DMS153 treated with DMSO at 0.1 percent for 48 hours (cell line): Measurements from ENCODE around the gene TMEM150B.

Experiments used
- DNase-seq: peaks from one replicate; lab custom pipeline; 2025; ENCODE audit not compliant: unreplicated experiment; lab: John Stamatoyannopoulos, UW

Gene TMEM150B, protein sequence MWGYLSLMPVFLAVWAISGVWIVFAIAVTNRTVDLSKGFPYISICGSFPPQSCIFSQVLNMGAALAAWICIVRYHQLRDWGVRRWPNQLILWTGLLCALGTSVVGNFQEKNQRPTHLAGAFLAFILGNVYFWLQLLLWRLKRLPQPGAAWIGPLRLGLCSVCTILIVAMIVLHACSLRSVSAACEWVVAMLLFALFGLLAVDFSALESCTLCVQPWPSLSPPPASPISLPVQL

DNA sequence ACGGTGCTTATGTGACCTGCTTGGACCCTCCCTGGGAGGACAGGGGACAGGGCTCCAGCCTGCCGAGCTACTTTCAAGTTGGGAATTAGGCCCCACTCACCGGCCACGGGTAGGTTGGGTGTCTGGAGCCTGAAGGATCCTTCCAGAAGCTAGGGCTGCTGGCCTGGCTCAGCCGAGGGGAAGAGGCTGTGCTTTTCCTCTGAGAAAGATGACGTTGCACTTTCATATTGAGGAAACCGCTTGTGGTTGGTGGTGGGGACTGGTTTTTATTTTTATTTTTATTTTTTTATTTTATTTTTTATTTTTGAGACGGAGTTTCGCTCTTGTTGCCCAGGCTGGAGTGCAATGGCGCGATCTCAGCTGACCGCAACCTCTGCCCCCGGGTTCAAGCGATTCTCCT is at the start of gene TMEM150B:
TMEM150B (minus strand) TSS at position 170 of the 400 bp plus-strand sequence. CDS start 4,305 bp downstream, outside the sequence.
- DNase-seq: no peak

DNA sequence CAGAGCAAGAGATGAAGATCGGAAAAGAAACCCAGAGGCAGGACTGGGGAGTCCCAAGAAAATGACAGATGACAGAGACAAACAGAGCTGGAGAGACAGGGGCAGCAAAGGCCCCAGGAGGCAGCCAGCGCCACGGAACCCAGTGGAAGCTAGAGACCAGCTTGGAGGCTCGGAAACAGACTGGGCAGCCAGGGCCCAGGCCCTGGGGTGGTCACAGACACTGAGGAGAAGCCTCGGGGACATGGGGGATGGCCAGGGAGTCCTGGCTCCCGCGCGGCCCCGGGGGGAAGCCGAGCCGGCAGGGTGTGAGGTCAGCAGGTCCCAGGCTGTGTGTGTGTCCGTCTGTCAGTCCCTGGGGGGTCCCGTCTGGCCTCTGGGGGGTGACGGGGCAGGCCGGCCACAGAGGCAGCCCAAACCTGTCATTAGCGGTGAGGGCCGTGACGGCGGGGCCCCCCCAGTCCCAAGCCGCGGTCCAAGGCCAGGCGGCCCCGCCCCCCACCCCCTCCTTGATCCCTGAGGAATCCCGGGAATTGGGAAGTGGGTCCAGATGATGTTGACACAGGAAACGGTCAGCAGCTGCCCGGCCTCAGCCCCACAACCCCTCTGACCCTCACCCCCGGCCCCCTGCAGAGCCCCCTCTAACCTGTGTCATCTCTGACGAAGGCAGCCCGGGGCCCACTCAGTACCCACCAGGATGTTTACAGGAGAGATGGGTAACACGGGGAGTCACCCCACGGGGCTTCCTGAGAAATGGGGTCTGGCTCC is 49.0 kb upstream of the TMEM150B start:
- DNase-seq: no peak

DNA sequence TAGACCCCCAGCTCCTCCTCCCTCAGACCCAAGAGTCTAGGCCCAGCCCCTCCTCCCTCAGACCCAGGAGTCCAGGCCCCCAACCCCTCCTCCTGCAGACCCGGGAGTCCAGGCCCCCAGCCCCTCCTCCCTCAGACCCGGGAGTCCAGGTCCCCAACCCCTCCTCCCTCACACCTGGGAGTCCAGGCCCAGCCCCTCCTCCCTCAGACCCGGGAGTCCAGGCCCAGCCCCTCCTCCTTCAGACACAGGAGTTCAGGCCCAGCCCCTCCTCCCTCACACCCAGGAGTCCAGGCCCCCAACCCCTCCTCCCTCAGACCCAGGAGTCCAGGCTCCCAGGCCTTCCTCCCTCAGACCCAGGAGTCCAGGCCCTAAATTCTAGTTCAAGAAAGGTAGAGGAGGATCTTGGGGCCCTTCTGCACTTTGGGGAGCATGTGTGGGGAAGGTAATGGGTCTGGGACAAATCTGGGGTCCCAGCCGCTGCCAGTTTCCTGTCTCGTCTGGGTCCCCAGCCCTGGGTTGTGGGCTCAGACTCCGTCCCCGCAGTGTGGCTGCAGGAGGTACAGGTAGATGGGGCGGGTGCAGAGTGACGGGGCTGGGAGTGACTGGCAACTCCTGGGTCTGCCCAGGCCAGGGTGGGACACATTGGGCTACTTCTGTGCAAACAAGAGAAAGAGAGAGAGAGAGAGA is 48.3 kb upstream of the TMEM150B start:
- DNase-seq: no peak

DNA sequence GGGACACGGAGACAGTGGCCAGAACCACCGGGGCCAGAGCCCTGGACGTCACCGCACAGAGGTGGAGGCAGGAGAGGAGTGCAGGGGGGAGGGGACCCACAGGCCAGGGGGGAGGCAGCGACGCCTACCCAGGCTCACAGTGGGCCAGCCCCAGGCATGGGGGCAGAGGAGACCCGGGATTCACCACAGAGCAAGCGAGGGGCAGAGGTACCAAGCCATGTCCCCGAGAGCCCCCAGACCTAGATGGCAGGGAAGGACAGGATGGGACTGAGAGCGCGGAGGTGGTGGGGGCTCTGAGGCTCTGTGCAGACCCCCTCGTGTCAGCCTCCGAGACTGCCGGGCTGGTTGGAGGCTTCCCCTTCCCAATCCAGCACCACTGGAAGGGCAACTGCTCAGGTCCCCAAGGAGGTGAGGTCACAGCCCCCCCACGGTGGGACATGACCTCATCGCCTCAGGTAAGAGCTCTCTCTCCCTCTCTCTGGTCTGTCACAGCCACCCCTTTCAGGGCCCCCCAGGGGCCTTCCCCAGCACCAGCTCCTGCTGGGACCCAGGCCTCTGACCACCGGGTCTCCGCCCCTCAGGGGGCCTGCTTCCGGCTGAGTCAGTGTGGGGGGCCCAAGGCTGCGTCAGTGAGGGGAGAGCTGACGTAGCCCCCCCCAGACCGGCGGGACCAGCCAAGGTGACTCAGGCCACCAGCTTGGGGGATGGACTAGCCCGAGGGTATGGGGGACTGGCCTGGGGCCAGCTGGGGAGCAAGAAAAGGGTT is 47.4 kb upstream of the TMEM150B start:
- DNase-seq: no peak

DNA sequence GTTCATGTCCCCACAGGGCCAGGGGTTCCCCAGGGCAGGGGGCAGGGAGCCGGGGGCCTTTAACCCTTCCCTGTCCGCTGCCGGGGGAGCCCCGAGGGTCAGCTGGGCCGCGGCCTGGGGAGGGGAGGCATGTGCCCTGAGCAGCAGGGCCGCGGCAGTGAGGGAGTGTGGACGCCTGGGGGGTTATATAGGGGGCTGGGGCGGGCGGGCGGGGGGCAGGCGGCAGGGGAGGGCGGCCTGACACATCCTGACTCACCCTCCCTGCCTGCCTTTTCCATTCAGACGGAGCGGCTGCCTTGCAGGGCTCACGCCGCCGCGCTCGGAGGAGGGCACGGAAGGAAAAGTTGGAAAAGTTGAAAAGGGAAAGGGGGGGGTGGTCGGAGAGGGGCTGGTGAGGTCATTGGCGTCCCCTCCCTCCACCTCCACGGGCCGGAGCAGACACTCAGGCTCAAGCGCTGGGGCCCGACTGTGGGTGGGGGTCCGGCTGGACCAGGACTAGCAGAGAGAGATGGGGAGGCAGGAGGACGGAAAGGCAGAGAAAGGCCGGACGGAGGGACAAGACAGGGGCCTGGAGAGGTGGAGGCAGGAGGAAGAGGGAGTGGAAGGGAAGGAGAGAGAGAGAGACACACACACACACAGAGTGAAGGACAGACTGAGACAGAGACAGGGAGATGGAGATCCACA is 45.3 kb upstream of the TMEM150B start, which contains the start of gene IL11:
IL11 (minus strand) TSS at position 159 of the 684 bp plus-strand sequence; CDS start at position 6, 153 bp downstream.
- DNase-seq: no peak

DNA sequence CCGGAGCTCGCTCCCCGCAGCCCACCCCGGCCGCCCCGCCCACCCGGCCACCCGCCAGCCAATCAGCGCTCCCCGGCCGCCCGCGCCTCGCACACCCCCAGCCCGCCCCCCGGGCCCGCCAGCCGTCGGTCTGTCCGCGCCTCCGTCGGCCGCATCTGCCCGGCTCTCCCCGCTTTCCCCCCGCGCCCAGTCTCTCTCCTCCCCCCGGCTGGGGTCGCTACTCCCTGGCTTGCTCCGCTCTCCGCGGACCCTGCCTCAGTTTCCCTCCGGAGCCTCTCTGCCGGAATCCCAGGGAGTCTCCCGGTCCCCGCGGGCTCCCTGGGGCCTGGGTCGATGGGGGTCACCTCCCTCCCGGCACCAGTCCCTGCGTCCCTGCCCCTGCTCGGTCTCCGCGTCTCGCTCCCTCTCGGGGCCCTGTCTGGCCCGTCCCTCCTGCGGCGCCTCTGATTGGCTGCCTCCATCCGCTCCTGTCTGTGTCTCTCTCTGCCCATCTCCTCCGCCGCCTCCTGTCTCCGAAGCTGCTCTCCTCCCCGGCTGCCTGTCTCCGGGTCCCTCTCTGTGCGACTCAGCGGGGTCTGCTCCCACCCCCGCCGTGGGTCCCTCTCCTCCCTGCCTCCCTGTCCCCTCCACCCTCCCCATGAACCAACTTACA is 44.6 kb upstream of the TMEM150B start:
- DNase-seq: no peak

DNA sequence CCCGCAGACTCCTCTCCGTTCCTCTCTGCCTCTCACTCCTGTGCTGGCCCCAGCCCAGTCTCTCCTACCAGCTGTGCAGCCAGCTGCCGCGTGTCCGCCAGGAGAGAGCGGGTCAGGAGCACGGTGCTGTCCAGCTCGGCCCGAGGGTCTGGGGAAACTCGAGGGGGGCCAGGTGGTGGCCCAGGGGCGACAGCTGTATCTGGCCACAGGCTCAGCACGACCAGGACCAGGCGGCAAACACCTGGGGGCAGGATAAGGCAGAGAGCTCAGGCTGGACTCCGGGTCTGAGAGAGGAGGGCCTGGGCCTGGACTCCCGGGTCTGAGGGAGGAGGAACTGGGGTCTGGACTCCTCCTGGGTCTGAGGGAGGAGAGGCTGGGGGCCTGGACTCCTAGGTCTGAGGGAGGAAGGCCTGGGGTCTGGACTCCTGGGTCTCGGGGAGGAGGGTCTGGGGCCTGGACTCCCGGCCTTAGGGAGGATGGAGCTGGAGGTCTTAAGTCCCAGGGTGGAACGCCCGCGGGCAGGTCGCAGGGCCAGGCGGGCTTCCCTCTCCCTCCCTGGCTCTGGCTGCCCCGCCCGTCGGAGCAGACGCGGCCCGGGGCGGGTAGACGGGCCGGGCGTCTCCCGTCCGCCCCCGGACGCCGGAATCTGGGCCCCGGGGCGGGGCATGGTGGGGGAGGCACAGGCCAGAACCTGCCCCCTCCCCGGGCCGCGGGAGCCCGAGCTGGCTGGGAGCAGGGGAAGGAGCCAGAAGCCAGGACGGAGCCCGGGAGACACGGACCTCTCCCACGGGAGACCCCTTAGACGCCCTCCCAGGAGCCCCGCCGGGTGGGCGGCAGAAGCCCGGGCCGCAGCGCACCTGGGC is 43.8 kb upstream of the TMEM150B start:
- no peak for DNase-seq

DNA sequence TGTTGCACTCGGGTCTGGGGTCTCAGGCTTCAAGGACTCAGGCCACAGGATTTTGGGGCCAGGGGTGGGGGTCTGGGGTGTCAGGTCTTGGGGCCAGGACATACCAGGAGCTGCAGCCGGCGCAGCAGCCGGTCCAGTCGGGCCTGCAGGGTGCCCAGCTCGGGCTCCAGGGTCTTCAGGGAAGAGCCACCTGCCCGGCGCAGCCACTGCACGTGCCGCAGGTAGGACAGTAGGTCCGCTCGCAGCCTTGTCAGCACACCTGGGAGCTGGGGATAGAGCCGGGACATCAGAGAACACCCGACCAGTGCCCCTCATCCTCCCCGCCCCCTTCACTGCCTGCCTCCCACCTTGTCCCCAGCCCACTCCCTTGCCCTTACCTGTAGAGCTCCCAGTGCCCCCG is 43.0 kb upstream of the TMEM150B start:
- no peak for DNase-seq

DNA sequence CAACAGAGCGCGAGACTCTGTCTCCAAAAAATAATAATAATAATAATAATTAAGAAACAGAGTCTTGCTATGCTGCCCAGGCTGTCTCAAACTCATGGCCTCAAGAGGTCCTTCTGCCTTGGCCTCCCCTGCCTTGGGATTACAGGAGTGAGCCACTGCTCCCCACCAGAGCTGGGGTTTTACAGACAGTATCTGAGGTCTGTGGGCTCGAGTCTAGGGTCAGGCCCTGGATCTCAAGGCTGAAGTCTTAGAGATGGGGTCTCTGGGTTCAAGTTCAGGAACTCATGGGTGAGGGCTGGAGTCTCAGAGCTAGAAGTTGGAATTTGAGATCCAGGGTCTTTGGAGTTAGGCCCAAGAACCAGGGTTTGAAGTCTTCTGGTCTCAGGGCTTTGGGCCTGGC is 41.6 kb upstream of the TMEM150B start:
- no peak for DNase-seq

DNA sequence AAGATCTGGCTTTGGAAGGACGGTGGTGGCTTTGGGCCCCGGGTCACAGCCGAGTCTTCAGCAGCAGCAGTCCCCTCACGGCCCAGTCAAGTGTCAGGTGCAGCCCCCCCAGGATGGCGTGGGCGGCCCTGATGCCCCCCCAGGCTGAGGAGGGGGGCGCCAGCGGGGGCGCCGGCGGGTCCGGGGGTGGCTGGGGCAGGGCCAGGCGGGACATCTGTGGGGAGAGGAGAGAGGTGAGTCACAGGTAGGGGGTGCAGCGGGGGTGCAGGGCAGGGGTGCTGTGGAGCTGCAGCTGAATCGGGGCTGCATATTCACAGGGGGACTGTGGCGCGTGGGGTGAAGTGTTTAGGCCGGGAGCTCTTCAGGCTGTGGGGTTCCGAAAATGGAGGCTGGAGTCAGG is 40.8 kb upstream of the TMEM150B start:
- DNase-seq: no peak

DNA sequence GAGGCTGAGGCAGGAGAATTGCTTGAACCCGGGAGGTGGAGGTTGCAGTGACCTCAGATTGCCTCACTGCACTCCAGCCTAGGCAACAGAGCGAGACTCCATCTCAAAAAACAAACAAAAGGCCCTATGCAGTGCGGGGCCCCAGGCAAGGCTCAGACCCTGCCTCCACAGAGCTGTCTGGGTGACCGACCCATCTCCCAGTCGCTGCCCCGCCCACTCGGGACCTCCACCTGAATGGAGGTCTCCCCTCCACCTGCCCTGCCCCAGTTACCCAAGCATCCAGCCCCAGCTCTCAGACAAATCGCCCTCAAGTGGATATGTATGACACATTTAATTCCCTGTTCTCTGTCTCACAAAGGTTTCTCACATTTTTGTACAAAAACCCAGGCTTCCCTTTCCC is 40.1 kb upstream of the TMEM150B start:
- DNase-seq: no peak

DNA sequence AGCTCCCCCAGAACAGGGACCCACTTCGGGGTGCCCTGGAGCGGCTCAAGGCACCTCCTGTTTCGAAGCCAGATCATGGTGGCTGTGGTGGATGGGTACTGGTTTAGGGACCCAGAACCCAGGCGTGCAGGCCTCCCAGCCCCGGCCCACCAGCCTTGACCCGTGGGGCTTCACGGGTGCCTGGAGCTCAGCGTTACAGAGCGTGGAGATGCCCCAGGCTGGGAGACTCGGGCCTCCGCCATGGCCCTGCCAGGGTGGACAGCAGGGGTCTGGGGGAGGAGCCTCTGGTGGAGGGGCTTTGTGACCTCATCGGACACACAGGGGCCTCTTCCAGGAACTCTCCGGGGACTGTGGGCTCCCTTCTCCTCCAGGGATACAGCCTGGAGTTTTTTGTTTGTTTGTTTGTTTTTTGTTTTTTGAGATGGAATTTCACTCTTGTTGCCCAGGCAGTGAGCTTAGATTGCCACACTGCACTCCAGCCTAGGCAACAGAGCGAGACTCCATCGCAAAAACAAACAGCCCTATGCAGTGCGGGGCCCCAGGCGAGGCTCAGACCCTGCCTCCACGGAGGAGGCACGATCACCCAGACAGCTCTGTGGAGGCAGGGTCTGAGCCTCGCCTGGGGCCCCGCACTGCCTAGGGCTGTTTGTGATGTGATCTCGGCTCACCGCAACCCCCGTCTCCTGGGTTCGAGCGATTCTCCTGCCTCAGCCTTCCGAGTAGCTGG is 38.0 kb upstream of the TMEM150B start, which contains the start of gene GARIN5B:
GARIN5B (minus strand) TSS at position 271 of the 727 bp plus-strand sequence; CDS start at position 77, 194 bp downstream.
- DNase-seq: no peak

DNA sequence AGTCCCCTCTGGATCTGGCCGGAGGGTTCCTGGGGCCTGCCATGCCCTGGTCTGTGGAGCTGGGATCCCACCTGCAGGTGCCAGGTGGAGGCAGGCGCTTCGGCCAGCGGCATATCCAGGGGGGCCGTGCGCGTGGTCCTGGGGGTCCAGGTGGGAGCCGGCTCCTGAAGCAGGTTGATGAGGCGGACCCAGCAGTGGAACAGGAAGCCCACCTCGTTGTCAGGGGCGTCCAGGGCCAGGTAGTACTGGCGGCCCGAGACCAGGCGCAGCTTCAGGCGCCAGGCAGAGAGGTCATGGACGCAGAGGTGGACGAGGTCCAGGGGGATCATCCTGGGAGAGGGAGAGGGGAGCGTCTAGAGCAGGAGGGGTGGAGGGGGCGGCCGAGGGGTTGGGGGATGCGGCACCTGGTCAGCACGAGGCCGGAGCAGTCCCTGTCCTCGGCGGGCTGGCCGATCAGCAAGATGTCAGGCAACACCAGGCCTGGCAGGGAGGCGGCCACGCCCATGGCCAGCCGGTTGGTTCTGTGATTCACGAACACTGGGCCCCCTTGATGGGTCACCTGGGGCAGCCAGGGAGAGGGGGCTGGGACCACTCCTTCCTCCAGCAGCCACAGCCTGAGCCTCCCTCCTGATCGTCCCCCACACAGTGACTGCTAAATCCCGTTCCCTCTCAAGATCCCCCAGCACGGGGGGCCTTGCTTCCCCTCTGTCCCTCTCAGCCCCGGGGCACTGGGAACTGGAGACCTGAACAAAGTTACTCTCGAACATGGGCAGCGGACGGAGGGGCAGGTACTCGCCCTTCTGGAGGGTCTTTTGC is 37.2 kb upstream of the TMEM150B start:
- no peak for DNase-seq

DNA sequence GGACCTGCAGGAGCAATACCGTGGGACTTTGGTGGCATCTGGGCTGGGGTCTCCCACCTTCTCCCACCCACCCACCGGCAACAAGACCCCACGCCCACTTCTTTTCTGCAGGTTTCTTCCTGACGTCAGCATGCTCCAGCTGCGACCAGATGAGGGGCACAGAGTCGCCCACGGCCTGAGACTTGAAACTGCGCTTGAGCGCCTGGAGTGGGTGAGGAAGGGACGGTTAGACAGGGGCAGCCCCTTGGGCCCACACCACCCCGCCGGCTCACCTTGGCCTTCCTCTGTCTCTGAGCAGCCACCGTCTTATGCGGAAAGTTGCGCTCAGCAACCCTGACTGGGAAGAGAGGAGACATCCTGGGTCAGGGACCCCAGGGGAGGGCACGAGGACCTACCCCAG is 35.8 kb upstream of the TMEM150B start:
- DNase-seq: no peak

DNA sequence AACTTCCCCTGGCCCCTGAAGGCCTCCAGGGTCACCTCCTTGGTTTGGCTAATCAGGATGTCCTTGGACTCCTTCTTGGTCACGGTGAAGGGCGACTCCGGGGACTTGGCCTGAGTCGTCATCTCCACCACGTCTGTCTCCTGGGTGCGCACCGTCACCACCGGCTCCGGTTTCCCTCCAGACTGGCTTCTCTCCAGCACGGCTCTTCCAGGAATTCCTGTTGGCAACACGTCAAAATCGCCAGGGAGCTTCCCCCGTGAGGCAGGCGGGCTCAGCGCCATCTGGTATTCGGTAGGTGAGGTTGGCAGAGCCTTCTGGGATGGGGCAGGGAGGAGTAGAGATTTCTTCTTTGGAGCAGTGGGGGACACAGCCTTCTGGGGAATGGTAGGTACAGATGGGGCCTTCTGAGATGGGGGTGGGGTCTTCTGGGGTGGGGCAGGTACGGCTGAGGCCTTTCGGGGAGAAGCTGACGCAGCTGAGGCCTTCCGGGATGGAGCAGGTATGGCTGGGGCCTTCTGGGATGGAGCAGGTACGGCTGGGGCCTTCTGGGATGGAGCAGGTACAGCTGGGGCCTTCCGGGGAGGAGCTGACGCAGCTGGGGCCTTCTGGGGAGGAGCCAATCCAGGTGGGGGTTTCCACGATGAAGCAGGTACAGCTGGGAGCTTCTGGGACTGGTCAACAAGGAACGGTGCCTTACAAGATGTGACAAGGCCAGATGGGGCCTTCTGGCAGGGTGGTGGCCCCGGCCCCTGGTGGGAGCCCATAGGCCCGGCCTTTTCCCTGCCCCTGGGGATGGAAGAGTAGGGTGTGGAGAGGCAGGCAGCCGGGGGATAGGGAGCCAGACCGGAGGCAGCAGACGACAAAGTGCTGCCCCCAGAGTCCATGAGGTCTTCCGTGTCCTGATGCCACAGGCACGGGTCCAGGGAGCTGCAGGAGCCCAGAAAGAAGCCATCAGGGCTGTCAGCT is 34.1 kb upstream of the TMEM150B start:
- no peak for DNase-seq

DNA sequence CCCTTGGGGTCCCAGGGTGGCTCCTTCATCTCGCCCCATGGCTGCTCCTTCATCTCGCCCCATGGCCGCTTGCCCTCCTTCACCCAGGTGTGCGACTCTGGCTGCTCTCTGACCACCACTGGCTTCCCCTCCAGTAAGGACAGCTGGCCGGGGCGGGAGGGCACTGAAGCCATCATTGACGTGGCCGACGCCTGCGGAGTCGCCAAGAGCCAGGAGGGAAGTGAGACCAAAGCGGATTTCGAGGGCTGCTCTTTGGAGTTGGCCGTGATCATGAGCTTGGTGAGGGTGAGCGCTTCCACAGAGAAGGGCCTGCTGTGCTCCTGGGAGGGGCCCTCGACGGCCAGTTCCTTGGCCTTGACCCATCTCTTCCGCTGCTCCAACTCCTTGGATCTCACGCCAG is 33.4 kb upstream of the TMEM150B start:
- no peak for DNase-seq
